ENCODE results near the gene PLAGL1. TPM values are rescaled to one million over a fixed set of nuclear protein-coding genes. Genes with fewer than 3 reads are reported as not detected.
"Not testable (repeated sequence)": the region's sequence is repeated elsewhere in the genome, so short reads cannot be mapped to it uniquely, and the experiment has no call there.

Gene PLAGL1
- total RNA-seq, 1 experiment from 2014 or later: 9.2 TPM

DNA sequence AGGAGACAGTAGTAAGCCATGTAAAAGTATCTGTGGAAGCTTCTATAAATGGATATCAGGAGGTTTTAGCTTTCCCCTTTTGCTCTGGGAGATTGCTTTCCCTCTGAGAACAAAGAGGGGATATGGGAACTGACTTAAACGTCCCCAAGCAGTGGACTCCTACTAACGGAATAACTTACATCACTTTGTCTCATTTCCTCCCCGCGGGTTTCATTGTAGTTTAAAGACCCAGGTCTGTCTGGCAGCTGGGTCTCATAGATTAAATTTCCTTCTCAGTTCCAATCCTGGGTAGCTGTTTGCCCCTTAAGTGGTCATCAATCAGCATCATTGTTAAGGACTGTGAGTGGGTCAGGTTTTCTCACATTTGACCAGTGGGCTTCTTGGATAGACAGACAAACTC lies 68.7 kb downstream of the PLAGL1 start:
- no peak for DNase-seq (ENCODE audit: low read depth)

GRCh38 chr6:143937668-143937970 lies 70.4 kb downstream of the PLAGL1 start:
- DNase-seq (ENCODE audit: low read depth): no peak

GRCh38 chr6:143936778-143937667 lies 71.0 kb downstream of the PLAGL1 start:
- no peak for DNase-seq (ENCODE audit: low read depth)

DNA sequence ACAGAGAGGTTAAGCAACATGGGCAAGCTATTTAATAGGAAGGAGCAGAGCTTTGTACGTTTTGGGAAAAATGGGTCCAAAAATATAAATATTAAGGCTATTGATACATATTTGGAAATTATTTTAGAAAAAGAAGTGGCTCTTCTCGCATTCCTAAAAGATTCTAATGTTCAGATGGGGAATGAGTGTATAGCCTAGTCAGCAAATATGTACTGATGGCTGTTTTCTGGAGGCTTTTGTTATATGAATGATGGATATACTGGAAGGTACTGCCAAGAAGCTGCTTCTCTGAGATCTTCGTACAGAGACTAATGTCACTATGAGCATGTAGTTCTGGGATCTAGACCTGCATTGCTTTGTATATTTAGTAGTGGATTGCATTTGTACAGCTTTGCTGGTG lies 71.7 kb downstream of the PLAGL1 start:
- no peak for DNase-seq (ENCODE audit: low read depth)

DNA sequence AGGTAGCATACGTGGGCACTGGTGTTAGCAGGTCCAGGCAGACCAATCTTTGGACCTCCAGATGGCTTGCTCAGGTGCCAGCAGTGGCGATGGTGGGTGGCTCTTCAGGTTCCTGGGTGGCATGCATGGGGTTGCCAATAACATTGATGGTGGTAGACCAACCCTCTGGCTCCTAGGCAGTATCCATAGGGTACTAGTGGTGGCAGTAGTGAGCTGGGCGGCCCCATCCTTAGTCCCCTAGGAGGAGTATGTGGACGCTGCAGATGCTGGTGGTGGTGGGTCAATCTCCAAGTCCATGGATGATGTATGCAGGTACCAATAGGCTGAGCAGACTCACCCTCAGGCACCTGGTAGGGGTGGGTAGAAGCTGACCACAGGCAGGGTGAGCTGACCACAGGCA lies 73.2 kb downstream of the PLAGL1 start:
- DNase-seq (ENCODE audit: low read depth): no peak

DNA sequence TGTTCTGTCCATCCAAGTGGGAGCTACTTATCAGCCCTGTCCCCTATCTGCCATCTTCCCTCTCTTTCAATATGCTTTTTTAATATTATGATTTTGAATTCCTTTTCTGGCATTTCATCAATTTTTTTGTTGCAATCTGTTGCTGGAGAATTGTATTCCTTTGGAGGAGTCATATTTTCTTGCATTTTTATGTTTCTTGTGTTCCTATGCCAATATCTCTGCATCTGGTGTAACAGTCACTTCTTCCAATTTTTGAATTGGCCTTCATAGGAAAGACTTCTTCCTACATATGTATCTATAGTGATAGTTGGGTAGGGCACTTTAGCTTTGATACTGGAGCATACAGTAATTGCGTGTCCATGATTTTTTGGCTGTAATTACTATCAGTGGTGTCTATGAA lies 73.7 kb downstream of the PLAGL1 start:
- DNase-seq (ENCODE audit: low read depth): no peak

DNA sequence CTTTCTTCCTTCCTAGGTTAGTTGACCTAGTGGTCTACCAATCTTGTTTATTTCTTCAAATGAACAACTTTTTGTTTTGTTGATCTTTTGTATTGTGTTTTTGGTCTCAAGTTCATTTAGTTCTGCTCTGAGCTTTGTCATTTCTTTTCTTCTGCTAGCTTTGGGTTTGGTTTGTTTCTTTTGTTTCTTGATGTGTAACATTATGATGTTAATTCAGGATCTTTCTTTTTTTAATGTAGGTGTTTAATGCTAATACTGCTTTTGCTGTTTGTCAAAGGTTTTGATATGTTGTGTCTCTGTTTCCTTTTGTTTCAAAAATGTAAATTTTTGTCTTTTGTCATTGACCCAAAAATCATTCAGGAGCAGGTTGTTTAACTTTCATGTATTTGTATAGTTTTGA lies 78.1 kb downstream of the PLAGL1 start:
- DNase-seq (ENCODE audit: low read depth): no peak

DNA sequence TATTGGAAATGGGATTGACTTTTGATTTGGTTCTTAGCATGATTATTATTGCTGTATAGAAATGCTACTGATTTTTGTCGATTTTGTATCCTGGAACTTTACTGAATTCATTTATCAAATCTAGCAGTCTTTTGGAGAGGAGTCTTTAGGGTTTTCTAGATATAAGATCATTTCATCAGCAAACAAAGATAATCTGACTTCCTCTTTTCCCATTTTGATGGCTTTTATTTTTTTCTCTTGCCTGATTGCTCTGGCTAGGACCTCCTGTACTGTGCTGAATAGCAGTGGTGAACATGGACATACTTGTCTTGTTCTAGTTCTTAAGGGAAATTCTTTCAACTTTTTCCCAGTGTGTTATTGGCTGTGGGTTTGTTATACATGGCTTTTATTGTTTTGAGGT lies 79.2 kb downstream of the PLAGL1 start:
- DNase-seq (ENCODE audit: low read depth): no peak

DNA sequence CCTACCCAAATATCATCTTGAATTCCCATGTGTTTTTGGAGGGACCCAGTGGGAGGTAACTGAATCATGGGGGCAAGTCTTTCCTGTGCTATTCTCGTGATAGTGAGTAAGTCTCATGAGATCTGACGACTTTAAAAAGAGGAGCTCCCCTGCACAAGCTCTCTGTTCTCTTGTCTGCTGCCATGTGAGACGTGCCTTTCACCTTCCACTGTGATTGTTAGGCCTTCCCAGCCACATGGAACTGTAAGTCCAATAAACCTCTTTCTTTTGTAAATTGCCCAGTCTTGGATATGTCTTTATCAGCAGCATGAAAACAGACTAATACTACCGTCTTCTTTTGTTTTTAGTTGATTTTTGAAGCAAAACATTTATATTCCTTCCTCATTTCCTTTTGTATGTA lies 91.0 kb downstream of the PLAGL1 start:
- DNase-seq (ENCODE audit: low read depth): not testable (repeated sequence)

- no peak for DNase-seq (ENCODE audit: low read depth)
These were observed 95.4 kb downstream of the PLAGL1 start for GRCh38 chr6:143912671-143913070.

DNA sequence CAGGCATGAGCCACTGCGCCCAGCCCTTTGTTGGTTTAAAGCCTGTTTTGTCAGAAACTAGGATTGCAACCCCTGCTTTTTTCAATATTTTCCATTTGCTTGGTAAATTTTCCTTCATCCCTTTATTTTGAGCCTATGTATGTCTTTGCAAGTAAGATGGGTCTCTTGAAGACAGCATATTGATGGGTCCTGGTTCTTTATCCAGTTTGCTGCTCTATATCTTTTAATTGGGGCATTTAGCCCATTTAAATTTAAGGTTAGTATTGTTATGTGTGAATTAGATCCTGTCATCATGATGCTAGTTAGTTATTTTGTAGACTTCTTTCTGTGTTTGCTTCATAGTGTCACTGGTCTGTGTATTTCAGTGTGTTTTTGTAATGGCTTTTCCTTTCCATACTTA lies 97.0 kb downstream of the PLAGL1 start:
- DNase-seq (ENCODE audit: low read depth): no peak

GRCh38 chr6:143902827-143903226 lies 105.2 kb downstream of the PLAGL1 start:
- DNase-seq (ENCODE audit: low read depth): no peak

DNA sequence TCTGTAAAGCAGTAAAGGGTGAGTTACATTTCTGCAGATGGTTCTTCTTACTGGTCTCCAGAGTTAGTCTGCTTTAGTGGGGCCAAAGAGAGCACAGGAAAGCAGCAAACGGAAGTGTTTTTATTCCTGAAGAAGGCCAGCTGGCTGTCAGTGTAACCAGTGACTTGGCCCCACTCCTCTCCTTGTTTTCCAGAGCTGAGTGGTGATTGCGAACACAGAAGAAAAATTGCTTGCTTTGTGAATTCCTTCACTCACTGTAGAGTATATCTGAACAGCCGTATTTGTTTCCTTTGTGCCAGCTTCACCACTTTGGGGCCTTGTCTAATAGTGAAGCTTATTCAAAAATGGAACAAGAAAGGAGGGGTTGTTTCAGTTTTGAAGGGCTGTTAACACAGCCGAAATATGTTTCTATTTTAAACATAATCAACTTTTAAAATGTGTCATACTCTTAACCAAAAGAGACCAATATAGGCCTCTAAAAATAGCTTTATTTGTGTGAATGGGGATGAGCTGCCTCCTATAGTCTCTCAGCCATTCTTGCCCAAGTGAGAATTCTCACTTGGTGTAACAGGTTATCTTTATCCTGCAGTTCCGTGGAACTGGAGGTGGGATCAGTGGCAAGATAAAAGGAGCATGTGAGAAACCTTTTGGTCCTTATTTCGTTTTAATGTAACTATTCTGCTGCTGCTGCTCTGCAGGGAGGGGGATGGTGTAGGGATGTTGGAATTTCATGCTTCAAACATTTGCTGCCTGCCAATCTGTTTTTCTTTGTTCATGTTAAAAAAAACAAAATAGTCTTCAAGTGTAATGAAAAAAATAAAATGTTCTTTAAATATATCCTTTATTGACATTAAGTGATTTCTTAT lies 105.9 kb downstream of the PLAGL1 start:
- no peak for DNase-seq (ENCODE audit: low read depth)

GRCh38 chr6:143900358-143900757 lies 107.7 kb downstream of the PLAGL1 start:
- no peak for DNase-seq (ENCODE audit: low read depth)

DNA sequence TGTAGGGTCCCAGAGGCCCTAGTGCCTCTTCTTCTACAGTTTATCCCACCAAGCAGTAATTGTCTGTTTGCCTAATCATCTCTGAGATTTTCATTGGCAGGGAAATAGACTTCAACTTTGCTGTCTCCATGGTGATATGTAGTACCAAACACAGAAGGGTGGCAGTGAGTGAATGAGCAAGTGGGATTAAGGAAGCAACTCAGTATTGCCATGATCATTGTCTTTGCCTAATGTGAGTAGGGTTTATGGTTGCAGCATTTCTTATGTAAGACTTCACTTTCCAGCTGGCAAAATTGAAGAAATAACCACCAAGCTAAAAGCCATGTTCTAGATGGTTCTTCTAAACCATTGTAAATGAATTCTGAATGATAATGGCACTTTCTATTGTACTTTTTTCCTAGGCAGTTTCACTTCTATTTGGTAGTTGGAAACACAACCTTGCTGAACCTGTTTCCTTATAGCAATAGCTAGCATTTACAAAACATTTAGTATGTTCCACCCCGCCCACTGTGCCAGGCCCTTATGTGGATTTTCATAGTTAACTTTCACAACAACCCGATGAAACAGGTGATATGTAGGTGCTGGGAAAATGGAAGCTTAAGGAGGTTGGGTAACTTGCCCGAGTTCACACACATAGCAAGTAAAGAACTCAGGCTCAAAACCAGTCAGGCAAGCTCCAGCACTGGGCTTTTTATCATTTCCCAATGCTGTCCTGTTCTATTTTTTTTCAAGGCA lies 111.8 kb downstream of the PLAGL1 start:
- DNase-seq (ENCODE audit: low read depth): peak; percentile 10

GRCh38 chr6:143894655-143895054 lies 113.4 kb downstream of the PLAGL1 start:
- DNase-seq (ENCODE audit: low read depth): no peak

Other genes with a start within 250 kb of the PLAGL1 start
- 30.7 and 32.3 TPM in 2 replicates for gene LTV1, start 164.9 kb downstream of the PLAGL1 start, total RNA-seq (2014; rRNA removed)
- not detected in 2 replicates for gene ZC2HC1B, start 143.8 kb downstream of the PLAGL1 start, total RNA-seq (2014; rRNA removed)
- 167 and 186 TPM in 2 replicates for gene SF3B5, start 87.3 kb upstream of the PLAGL1 start, total RNA-seq (2014; rRNA removed)
- gene STX11, start 142.3 kb upstream of the PLAGL1 start, total RNA-seq (2014; rRNA removed): 4.8 and 7.4 TPM in 2 replicates

Data from LHCN-M2 (cell line).